SK-N-MC (cell line): ENCODE results near the gene DNAH10.

ENCODE experiments used
- EZH2 ChIP-seq: fragments of 200-600 bp; sonication (generic); IDR thresholded peaks from one replicate; pipeline ENCODE4 v1.6.1; 2017; ENCODE audit warnings: antibody characterized with exemption
- POLR2AphosphoS5 ChIP-seq: IDR thresholded peaks from 2 replicates; pipeline ENCODE4 v1.6.1; 2012; ENCODE audit warnings: mild to moderate bottlenecking, low read depth, low read length, borderline replicate concordance

GRCh38 chr12:123839826-123840225, 77.7 kb downstream of the DNAH10 start:
- no peak for TF ChIP-seq POLR2AphosphoS5
- no peak for TF ChIP-seq EZH2
